Measurements from ENCODE around the gene SGK1. TPM values are rescaled to one million over a fixed set of nuclear protein-coding genes. Genes with fewer than 3 reads are reported as not detected.

The SGK1 gene
- total RNA-seq, 1 experiment from 2014 or later, result 23.2 TPM

DNA sequence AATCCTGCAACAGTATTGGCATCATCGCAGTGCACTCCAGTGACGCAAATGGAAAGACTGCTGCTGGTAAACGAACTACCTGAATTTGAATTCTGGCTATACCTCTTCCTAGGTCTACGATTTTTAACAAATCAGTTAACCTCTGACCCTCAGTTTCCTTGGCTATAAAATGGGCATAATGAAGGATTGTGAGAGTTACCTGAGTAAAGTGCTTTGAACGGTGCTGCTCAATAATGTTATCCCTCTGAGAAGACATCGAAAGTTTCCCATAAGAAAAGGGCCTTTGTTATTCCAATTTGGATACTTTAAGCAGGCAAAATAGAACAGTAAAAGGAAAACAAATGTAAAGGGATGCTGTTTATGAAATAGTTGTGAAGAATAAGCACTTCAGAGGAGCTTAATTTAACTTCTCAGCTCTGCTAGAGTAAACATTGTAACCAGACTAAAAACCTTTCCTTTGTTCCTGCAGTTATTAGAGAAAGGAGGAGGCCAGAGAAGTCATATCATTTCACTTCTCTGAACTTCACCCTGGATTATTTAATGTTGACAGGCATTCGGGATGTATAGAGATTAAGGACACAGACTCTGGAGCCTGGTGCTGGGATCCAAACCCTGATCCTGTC lies 5.8 kb downstream of the SGK1 start:
- H3K27ac Mint-ChIP-seq, result no peak overlapping the region
- peaks cover 40% of the 10 kb centered on the region for H3K27me3 Mint-ChIP-seq (ENCODE audit: low read depth)
- no peak overlapping the region for H3K4me3 Mint-ChIP-seq
- TF ChIP-seq HMGA2 (CRISPR knock-in tag; IDR thresholded peaks at IDR 0.05) (no peak), MXD4 (CRISPR knock-in tag; IDR thresholded peaks at IDR 0.05; ENCODE audit: borderline replicate concordance) (no peak), GTF2I (CRISPR knock-in tag; conservative IDR thresholded peaks at IDR 0.05) (peak; percentile 92), NFATC4 (CRISPR knock-in tag; IDR thresholded peaks at IDR 0.05) (no peak), CREM (CRISPR knock-in tag; IDR thresholded peaks at IDR 0.05) (no peak), ELF4 (CRISPR knock-in tag; IDR thresholded peaks at IDR 0.05; ENCODE audit: low read depth) (no peak)
- TF ChIP-seq, protein P1, sequence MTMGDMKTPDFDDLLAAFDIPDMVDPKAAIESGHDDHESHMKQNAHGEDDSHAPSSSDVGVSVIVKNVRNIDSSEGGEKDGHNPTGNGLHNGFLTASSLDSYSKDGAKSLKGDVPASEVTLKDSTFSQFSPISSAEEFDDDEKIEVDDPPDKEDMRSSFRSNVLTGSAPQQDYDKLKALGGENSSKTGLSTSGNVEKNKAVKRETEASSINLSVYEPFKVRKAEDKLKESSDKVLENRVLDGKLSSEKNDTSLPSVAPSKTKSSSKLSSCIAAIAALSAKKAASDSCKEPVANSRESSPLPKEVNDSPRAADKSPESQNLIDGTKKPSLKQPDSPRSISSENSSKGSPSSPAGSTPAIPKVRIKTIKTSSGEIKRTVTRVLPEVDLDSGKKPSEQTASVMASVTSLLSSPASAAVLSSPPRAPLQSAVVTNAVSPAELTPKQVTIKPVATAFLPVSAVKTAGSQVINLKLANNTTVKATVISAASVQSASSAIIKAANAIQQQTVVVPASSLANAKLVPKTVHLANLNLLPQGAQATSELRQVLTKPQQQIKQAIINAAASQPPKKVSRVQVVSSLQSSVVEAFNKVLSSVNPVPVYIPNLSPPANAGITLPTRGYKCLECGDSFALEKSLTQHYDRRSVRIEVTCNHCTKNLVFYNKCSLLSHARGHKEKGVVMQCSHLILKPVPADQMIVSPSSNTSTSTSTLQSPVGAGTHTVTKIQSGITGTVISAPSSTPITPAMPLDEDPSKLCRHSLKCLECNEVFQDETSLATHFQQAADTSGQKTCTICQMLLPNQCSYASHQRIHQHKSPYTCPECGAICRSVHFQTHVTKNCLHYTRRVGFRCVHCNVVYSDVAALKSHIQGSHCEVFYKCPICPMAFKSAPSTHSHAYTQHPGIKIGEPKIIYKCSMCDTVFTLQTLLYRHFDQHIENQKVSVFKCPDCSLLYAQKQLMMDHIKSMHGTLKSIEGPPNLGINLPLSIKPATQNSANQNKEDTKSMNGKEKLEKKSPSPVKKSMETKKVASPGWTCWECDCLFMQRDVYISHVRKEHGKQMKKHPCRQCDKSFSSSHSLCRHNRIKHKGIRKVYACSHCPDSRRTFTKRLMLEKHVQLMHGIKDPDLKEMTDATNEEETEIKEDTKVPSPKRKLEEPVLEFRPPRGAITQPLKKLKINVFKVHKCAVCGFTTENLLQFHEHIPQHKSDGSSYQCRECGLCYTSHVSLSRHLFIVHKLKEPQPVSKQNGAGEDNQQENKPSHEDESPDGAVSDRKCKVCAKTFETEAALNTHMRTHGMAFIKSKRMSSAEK (CRISPR knock-in tag; IDR thresholded peaks at IDR 0.05; ENCODE audit: borderline replicate concordance), result 0 out of 2 replicates have a peak, but pooled peaks have one; percentile 43
- TF ChIP-seq, protein P2, sequence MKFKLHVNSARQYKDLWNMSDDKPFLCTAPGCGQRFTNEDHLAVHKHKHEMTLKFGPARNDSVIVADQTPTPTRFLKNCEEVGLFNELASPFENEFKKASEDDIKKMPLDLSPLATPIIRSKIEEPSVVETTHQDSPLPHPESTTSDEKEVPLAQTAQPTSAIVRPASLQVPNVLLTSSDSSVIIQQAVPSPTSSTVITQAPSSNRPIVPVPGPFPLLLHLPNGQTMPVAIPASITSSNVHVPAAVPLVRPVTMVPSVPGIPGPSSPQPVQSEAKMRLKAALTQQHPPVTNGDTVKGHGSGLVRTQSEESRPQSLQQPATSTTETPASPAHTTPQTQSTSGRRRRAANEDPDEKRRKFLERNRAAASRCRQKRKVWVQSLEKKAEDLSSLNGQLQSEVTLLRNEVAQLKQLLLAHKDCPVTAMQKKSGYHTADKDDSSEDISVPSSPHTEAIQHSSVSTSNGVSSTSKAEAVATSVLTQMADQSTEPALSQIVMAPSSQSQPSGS (CRISPR knock-in tag; IDR thresholded peaks at IDR 0.05; ENCODE audit: borderline replicate concordance, low read depth), result no peak
- ChIA-PET POLR2A (interaction anchor here (0.5 kb wide), 1 partner anchor 118 kb away, joined by 3 read pairs; no protein-coding TSS in a partner anchor), CTCF (interaction anchor here (0.6 kb wide), 2 partner anchors 16 kb away, joined by 3 read pairs; no protein-coding TSS in a partner anchor)
- no peaks in the 10 kb centered on the region for H3K36me3 Mint-ChIP-seq
- ATAC-seq (peak; percentile 65), DNase-seq (ENCODE audit: low spot score) (no peak)
- peaks cover 58% of the 10 kb centered on the region for H3K4me1 Mint-ChIP-seq
- H3K9me3 Mint-ChIP-seq, result no peaks in the 10 kb centered on the region

DNA sequence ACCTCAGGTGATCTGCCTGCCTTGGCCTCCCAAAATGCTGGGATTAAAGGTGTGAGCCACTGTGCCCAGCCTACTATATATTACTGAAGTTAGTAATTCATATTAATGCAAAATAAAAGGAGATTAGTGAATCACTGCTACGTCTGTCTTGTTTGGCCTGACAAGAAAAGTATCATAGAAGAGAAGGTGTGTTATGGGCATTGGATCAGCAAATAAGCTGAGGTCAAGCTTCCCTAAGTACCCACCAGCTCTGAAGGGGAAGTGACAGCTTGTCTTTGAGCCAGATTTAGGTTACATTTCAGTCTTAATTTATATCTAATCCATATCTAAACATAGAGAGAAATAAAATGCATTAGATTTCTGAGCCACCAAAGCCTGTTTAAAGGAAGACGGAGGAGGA lies 7.1 kb downstream of the SGK1 start:
- POLR2A ChIA-PET, result no interaction called here
- peaks cover 31% of the 10 kb centered on the region for H3K27me3 Mint-ChIP-seq (ENCODE audit: low read depth)
- no peak for ATAC-seq
- H3K36me3 Mint-ChIP-seq, result no peaks in the 10 kb centered on the region
- peaks cover 45% of the 10 kb centered on the region for H3K4me1 Mint-ChIP-seq
- no peaks in the 10 kb centered on the region for H3K9me3 Mint-ChIP-seq
- H3K27ac Mint-ChIP-seq, result no peak overlapping the region
- no peak overlapping the region for H3K4me3 Mint-ChIP-seq
- no peak for DNase-seq (ENCODE audit: low spot score)
- CTCF ChIA-PET, result no interaction called here
- TF ChIP-seq, protein P3, sequence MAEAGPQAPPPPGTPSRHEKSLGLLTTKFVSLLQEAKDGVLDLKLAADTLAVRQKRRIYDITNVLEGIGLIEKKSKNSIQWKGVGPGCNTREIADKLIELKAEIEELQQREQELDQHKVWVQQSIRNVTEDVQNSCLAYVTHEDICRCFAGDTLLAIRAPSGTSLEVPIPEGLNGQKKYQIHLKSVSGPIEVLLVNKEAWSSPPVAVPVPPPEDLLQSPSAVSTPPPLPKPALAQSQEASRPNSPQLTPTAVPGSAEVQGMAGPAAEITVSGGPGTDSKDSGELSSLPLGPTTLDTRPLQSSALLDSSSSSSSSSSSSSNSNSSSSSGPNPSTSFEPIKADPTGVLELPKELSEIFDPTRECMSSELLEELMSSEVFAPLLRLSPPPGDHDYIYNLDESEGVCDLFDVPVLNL (CRISPR knock-in tag; IDR thresholded peaks at IDR 0.05; ENCODE audit: borderline replicate concordance, low read depth), result no peak
- TF ChIP-seq TEAD1 (CRISPR knock-in tag; IDR thresholded peaks at IDR 0.05) (no peak), ZNF138 (CRISPR knock-in tag; conservative IDR thresholded peaks at IDR 0.05) (no peak), NFE2L1 (CRISPR knock-in tag; IDR thresholded peaks at IDR 0.05) (no peak), ESRRA (CRISPR knock-in tag; IDR thresholded peaks at IDR 0.05; ENCODE audit: borderline replicate concordance) (no peak), NFYB (CRISPR knock-in tag; conservative IDR thresholded peaks at IDR 0.05; ENCODE audit: low read depth) (no peak), ZBTB21 (CRISPR knock-in tag; IDR thresholded peaks at IDR 0.05; ENCODE audit: borderline replicate concordance) (no peak), SP1 (CRISPR knock-in tag; conservative IDR thresholded peaks at IDR 0.05) (no peak), FOXJ3 (CRISPR knock-in tag; IDR thresholded peaks at IDR 0.05; ENCODE audit: borderline replicate concordance) (no peak)
- TF ChIP-seq, protein P4, sequence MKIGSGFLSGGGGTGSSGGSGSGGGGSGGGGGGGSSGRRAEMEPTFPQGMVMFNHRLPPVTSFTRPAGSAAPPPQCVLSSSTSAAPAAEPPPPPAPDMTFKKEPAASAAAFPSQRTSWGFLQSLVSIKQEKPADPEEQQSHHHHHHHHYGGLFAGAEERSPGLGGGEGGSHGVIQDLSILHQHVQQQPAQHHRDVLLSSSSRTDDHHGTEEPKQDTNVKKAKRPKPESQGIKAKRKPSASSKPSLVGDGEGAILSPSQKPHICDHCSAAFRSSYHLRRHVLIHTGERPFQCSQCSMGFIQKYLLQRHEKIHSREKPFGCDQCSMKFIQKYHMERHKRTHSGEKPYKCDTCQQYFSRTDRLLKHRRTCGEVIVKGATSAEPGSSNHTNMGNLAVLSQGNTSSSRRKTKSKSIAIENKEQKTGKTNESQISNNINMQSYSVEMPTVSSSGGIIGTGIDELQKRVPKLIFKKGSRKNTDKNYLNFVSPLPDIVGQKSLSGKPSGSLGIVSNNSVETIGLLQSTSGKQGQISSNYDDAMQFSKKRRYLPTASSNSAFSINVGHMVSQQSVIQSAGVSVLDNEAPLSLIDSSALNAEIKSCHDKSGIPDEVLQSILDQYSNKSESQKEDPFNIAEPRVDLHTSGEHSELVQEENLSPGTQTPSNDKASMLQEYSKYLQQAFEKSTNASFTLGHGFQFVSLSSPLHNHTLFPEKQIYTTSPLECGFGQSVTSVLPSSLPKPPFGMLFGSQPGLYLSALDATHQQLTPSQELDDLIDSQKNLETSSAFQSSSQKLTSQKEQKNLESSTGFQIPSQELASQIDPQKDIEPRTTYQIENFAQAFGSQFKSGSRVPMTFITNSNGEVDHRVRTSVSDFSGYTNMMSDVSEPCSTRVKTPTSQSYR (CRISPR knock-in tag; IDR thresholded peaks at IDR 0.05), result no peak
- TF ChIP-seq, protein P5, sequence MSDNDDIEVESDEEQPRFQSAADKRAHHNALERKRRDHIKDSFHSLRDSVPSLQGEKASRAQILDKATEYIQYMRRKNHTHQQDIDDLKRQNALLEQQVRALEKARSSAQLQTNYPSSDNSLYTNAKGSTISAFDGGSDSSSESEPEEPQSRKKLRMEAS (CRISPR knock-in tag; IDR thresholded peaks at IDR 0.05), result no peak
- TF ChIP-seq, protein P6, sequence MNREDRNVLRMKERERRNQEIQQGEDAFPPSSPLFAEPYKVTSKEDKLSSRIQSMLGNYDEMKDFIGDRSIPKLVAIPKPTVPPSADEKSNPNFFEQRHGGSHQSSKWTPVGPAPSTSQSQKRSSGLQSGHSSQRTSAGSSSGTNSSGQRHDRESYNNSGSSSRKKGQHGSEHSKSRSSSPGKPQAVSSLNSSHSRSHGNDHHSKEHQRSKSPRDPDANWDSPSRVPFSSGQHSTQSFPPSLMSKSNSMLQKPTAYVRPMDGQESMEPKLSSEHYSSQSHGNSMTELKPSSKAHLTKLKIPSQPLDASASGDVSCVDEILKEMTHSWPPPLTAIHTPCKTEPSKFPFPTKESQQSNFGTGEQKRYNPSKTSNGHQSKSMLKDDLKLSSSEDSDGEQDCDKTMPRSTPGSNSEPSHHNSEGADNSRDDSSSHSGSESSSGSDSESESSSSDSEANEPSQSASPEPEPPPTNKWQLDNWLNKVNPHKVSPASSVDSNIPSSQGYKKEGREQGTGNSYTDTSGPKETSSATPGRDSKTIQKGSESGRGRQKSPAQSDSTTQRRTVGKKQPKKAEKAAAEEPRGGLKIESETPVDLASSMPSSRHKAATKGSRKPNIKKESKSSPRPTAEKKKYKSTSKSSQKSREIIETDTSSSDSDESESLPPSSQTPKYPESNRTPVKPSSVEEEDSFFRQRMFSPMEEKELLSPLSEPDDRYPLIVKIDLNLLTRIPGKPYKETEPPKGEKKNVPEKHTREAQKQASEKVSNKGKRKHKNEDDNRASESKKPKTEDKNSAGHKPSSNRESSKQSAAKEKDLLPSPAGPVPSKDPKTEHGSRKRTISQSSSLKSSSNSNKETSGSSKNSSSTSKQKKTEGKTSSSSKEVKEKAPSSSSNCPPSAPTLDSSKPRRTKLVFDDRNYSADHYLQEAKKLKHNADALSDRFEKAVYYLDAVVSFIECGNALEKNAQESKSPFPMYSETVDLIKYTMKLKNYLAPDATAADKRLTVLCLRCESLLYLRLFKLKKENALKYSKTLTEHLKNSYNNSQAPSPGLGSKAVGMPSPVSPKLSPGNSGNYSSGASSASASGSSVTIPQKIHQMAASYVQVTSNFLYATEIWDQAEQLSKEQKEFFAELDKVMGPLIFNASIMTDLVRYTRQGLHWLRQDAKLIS (CRISPR knock-in tag; IDR thresholded peaks at IDR 0.05; ENCODE audit: borderline replicate concordance), result no peak
